HCT116 (cell line): ENCODE measurements around the gene PRPF19. TPM values are rescaled to one million over a fixed set of nuclear protein-coding genes. Genes with fewer than 3 reads are reported as not detected.

Experiments used
- ATAC-seq: fragments of 200-7000 bp; cut with Tn5 transposase; 2 replicates; pipeline ENCODE4 v1.9.1; 2020; ENCODE audit warnings: mild to moderate bottlenecking, moderate library complexity
- BruUV-seq: library from RNA; stranded (reverse); fragments of 400-500 nt; replicated peaks from 2 replicates; lab custom pipeline; 2021; lab: Mats Ljungman, UMichigan
- CTCF ChIA-PET: fragments of 300-600 bp; sonication (Branson Sonifier 250); formaldehyde crosslinking; loops from one replicate; lab custom pipeline; 2021; ENCODE audit warnings: antibody characterized with exemption; lab: Charles Lee
- POLR2A ChIA-PET: fragments of 300-600, 350-600 bp; sonication (Branson Sonifier 250); formaldehyde crosslinking; loops from one replicate; lab custom pipeline; 2021; ENCODE audit warnings: antibody characterized with exemption; lab: Charles Lee
- RAD21 ChIA-PET, 2 experiments: fragments of 300-600 bp; sonication (Branson Sonifier 250); formaldehyde crosslinking; loops; one replicate each; lab custom pipeline; 2023; ENCODE audit warnings: low total read pairs in 2 of 2; ENCODE audit not compliant: uncharacterized antibody in 2 of 2, unreplicated experiment in 2 of 2, low non-redundant PET in 1 of 2; lab: Charles Lee
- DNase-seq: peaks from one replicate; pipeline ENCODE4 v3.0.0-alpha.2; 2010; ENCODE audit warnings: low read depth, low spot score
- H2AFZ ChIP-seq: fragments of 200-600 bp; shearing (Covaris generic), sonication (generic); 2 replicates; pipeline ENCODE4 v1.6.1; 2017; ENCODE audit warnings: low read depth, mixed run types, mixed read lengths, antibody characterized with exemption, low read length; ENCODE audit not compliant: poor library complexity, severe bottlenecking
- H3K27ac ChIP-seq: 2 replicates; pipeline ENCODE4 v1.5.1; 2012; ENCODE audit warnings: low read depth, low read length
- H3K27me3 ChIP-seq: fragments of 200-600 bp; sonication (generic); 2 replicates; pipeline ENCODE4 v1.6.1; 2016; ENCODE audit warnings: mixed run types, low read length, mixed read lengths; ENCODE audit not compliant: insufficient read depth
- H3K36me3 ChIP-seq, 2 experiments: fragments of 200-500 bp in 1 of 2; fragments of 200-600 bp in 1 of 2; sonication (Bioruptor generic) in 1 of 2; sonication (generic) in 1 of 2; 2 replicates each; pipeline versions ENCODE4 v1.5.1 to v1.6.1; 2014 to 2016; ENCODE audit warnings: low read length in 2 of 2, inconsistent platforms in 1 of 2, mixed read lengths in 1 of 2, mixed run types in 1 of 2; ENCODE audit not compliant: insufficient read depth in 2 of 2, control insufficient read depth in 1 of 2
- H3K4me1 ChIP-seq, 2 experiments: fragments of 200-600 bp in 1 of 2; sonication (generic) in 1 of 2; 2 replicates each; pipeline versions ENCODE4 v1.5.1 to v1.6.1; 2012 to 2017; ENCODE audit warnings: low read length in 2 of 2, inconsistent platforms in 1 of 2, mild to moderate bottlenecking in 1 of 2, mixed read lengths in 1 of 2, mixed run types in 1 of 2, moderate library complexity in 1 of 2; ENCODE audit not compliant: insufficient read depth in 2 of 2, control insufficient read depth in 1 of 2
- H3K4me2 ChIP-seq: fragments of 200-600 bp; sonication (generic); 2 replicates; pipeline ENCODE4 v1.6.1; 2017; ENCODE audit warnings: mixed run types, low read length, mixed read lengths
- H3K4me3 ChIP-seq, 2 experiments: fragments of 200-600 bp in 1 of 2; sonication (generic) in 1 of 2; replicated peaks in 1 of 2; 2 replicates each; pipeline ENCODE4 v1.5.1; 2011 to 2016; ENCODE audit warnings: low read length in 2 of 2, control low read depth in 1 of 2, low read depth in 1 of 2, mild to moderate bottlenecking in 1 of 2, mixed read lengths in 1 of 2, mixed run types in 1 of 2
- H3K79me2 ChIP-seq: fragments of 200-600 bp; sonication (generic); 2 replicates; pipeline ENCODE4 v1.6.1; 2017; ENCODE audit warnings: mild to moderate bottlenecking, mixed run types, low read length, moderate library complexity, mixed read lengths; ENCODE audit not compliant: insufficient read depth
- H3K9ac ChIP-seq: fragments of 200-600 bp; sonication (generic); 2 replicates; pipeline ENCODE4 v1.6.1; 2016; ENCODE audit warnings: low read length, mixed read lengths
- H3K9me2 ChIP-seq: fragments of 200-600 bp; sonication (generic), shearing (Covaris generic); 2 replicates; pipeline ENCODE4 v1.6.1; 2017; ENCODE audit warnings: mixed run types, mild to moderate bottlenecking, moderate library complexity; ENCODE audit not compliant: insufficient read depth
- H3K9me3 ChIP-seq, 2 experiments: fragments of 200-500 bp in 1 of 2; fragments of 200-600 bp in 1 of 2; sonication (Bioruptor generic) in 1 of 2; sonication (generic) in 1 of 2; 2 replicates each; pipeline ENCODE4 v1.6.1; 2014 to 2017; ENCODE audit warnings: low read length in 2 of 2, mixed read lengths in 2 of 2, inconsistent platforms in 1 of 2, low read depth in 1 of 2, mild to moderate bottlenecking in 1 of 2, mixed run types in 1 of 2, moderate library complexity in 1 of 2; ENCODE audit not compliant: control insufficient read depth in 1 of 2, insufficient read depth in 1 of 2
- H4K20me1 ChIP-seq: fragments of 200-600 bp; sonication (generic), shearing (Covaris generic); 2 replicates; pipeline ENCODE4 v1.6.1; 2017; ENCODE audit warnings: mixed run types, mild to moderate bottlenecking, moderate library complexity; ENCODE audit not compliant: insufficient read depth
- ATF3 ChIP-seq: IDR thresholded peaks from 2 replicates; pipeline ENCODE4 v1.6.1; 2012
- CBX3 ChIP-seq: IDR thresholded peaks from 2 replicates; pipeline ENCODE4 v1.6.1; 2012; ENCODE audit warnings: low read depth
- CEBPB ChIP-seq: IDR thresholded peaks from 2 replicates; pipeline ENCODE4 v1.6.1; 2012; ENCODE audit warnings: low read depth
- EGR1 ChIP-seq: IDR thresholded peaks from 2 replicates; pipeline ENCODE4 v1.6.1; 2012; ENCODE audit warnings: low read depth
- ELF1 ChIP-seq: IDR thresholded peaks from 2 replicates; pipeline ENCODE4 v1.6.1; 2012; ENCODE audit warnings: low read depth, borderline replicate concordance
- EZH2phosphoT487 ChIP-seq: fragments of 200-600 bp; IDR thresholded peaks from 2 replicates; pipeline ENCODE4 v1.6.1; 2018; ENCODE audit warnings: antibody characterized with exemption, borderline replicate concordance
- FOSL1 ChIP-seq: IDR thresholded peaks from 2 replicates; pipeline ENCODE4 v1.6.1; 2012; ENCODE audit warnings: low read depth
- JUND ChIP-seq: IDR thresholded peaks from 2 replicates; pipeline ENCODE4 v1.6.1; 2012
- POLR2A ChIP-seq: IDR thresholded peaks from 2 replicates; pipeline ENCODE4 v1.7.0; 2011; ENCODE audit warnings: borderline replicate concordance; ENCODE audit not compliant: insufficient read depth, insufficient read length; ENCODE audit errors: extremely low read depth
- POLR2AphosphoS5 ChIP-seq: IDR thresholded peaks from 2 replicates; pipeline ENCODE4 v1.6.1; 2011; ENCODE audit warnings: mild to moderate bottlenecking, low read depth, low read length, moderate library complexity
- RAD21 ChIP-seq: IDR thresholded peaks from 2 replicates; pipeline ENCODE4 v1.6.1; 2012; ENCODE audit warnings: low read depth, mild to moderate bottlenecking
- REST ChIP-seq: IDR thresholded peaks from 2 replicates; pipeline ENCODE4 v1.6.1; 2012; ENCODE audit warnings: low read depth
- SP1 ChIP-seq: IDR thresholded peaks from 2 replicates; pipeline ENCODE4 v1.6.1; 2012; ENCODE audit warnings: low read depth
- SRF ChIP-seq: IDR thresholded peaks from 2 replicates; pipeline ENCODE4 v1.6.1; 2012; ENCODE audit warnings: low read depth
- TCF7L2 ChIP-seq: IDR thresholded peaks from 2 replicates; pipeline ENCODE4 v1.7.0; 2011; ENCODE audit warnings: borderline replicate concordance, inconsistent platforms; ENCODE audit not compliant: insufficient read depth, insufficient read length; ENCODE audit errors: extremely low read depth
- YY1 ChIP-seq: IDR thresholded peaks from 2 replicates; pipeline ENCODE4 v1.6.1; 2011; ENCODE audit warnings: low read length, low read depth, moderate library complexity, mild to moderate bottlenecking; ENCODE audit not compliant: insufficient replicate concordance; ENCODE audit errors: extremely low read depth
- ZBTB33 ChIP-seq: IDR thresholded peaks from 2 replicates; pipeline ENCODE4 v1.6.1; 2011; ENCODE audit warnings: mild to moderate bottlenecking, low read length, moderate library complexity; ENCODE audit not compliant: insufficient replicate concordance; ENCODE audit errors: extremely low read depth
- ZFX ChIP-seq: fragments of 450-650 bp; IDR thresholded peaks from 2 replicates; pipeline ENCODE4 v1.6.1; 2017
- intact Hi-C: fragments of 100-400 bp; cut with micrococcal nuclease; formaldehyde crosslinking; loops from 2 replicates; pipeline ENCODE4 v1.10.0; 2022
- total RNA-seq: library from RNA; stranded (reverse); gene quantifications from one replicate; pipeline ENCODE4 v1.2.1, GENCODE V29; 2021; ENCODE audit not compliant: unreplicated experiment

Gene PRPF19
- total RNA-seq, 1 experiment from 2014 or later: 156 TPM

- Histone ChIP-seq H3K27me3 (no peaks in the 10 kb centered on the region), H3K27ac (peak overlapping the region; percentile 61; the same call in 1 of the 2 replicates), H2AFZ (peak overlapping the region; percentile 79), H3K9me2 (no peaks in the 10 kb centered on the region), H3K79me2 (peaks cover 38% of the 10 kb centered on the region), H3K36me3 (peaks cover 0 to 3% of the 10 kb centered on the region in 2 experiments; a peak in 1 of 4 replicates), H3K4me2 (peak overlapping the region; percentile 89), H3K9me3 (no peaks in the 10 kb centered on the region), H4K20me1 (no peaks in the 10 kb centered on the region), H3K9ac (peak overlapping the region; percentile 73), H3K4me3 (peak overlapping the region; percentile 61 to 67), H3K4me1 (peaks cover 18 to 49% of the 10 kb centered on the region in 2 experiments)
- intact Hi-C loops: loop anchor here (10.0 kb wide), 1 partner anchor 272 kb away; no protein-coding TSS in a partner anchor
- ChIA-PET CTCF (interaction anchor here (0.8 to 1.2 kb wide), 3 partner anchors 11 to 25 kb away, joined by 3 to 16 read pairs (median 5); no protein-coding TSS in a partner anchor), POLR2A (interaction anchor here (0.9 to 1.2 kb wide), 2 partner anchors 10 to 82 kb away, joined by 3 to 6 read pairs; no protein-coding TSS in a partner anchor), RAD21 (no interaction called here)
- BruUV-seq: no TSS peak
- DNase-seq: no peak
- TF ChIP-seq ATF3: no peak
- no peak for TF ChIP-seq RAD21
- no peak for TF ChIP-seq FOSL1
- no peak for TF ChIP-seq ZFX
- no peak for TF ChIP-seq YY1
- no peak for TF ChIP-seq POLR2AphosphoS5
- no peak for TF ChIP-seq TCF7L2
- no peak for TF ChIP-seq ZBTB33
- TF ChIP-seq EGR1: no peak
- TF ChIP-seq EZH2phosphoT487: no peak
- no peak for TF ChIP-seq CEBPB
- no peak for TF ChIP-seq ELF1
- no peak for TF ChIP-seq JUND
- no peak for TF ChIP-seq REST
- TF ChIP-seq CBX3: no peak
- no peak for TF ChIP-seq SP1
- no peak for TF ChIP-seq POLR2A
- TF ChIP-seq SRF: no peak
- no peak for ATAC-seq
Observed at GRCh38 chr11:60912851-60913528, 6.6 kb upstream of the PRPF19 start.
